B cell (primary cell): Measurements from ENCODE around the gene APCS. TPM values are rescaled to one million over a fixed set of nuclear protein-coding genes. Genes with fewer than 3 reads are reported as not detected.

Source experiments
- ATAC-seq: fragments of 200-7000 bp; cut with Tn5 transposase; one replicate; pipeline ENCODE4 v1.10.0; 2021; ENCODE audit warnings: low read depth, mild to moderate bottlenecking, moderate number of reproducible peaks, moderate library complexity
- CTCF ChIA-PET: fragments of 350-600 bp; sonication (Branson Sonifier 250); formaldehyde crosslinking; loops from one replicate; lab custom pipeline; 2021; ENCODE audit warnings: antibody characterized with exemption, inconsistent platforms; lab: Charles Lee
- POLR2A ChIA-PET: fragments of 350-600 bp; sonication (Branson Sonifier 250); formaldehyde crosslinking; loops from one replicate; lab custom pipeline; 2021; ENCODE audit warnings: antibody characterized with exemption; lab: Charles Lee
- DNase-seq: peaks from one replicate; pipeline ENCODE4 v3.0.0; 2013
- H2AFZ ChIP-seq: 2 replicates; pipeline ENCODE4 v1.6.1; 2012; ENCODE audit warnings: mild to moderate bottlenecking, low read depth, low read length; ENCODE audit not compliant: insufficient read depth, poor library complexity, severe bottlenecking
- H3K27ac ChIP-seq, 2 donors: 1 replicate in 1 of 2; 2 replicates in 1 of 2; pipeline ENCODE4 v1.5.1; 2012 to 2013; ENCODE audit warnings: low read length in 2 of 2, mild to moderate bottlenecking in 2 of 2, moderate library complexity in 1 of 2
- H3K27me3 ChIP-seq, 4 experiments: fragments of 200-600 bp in 1 of 4; sonication (generic) in 1 of 4; replicated peaks in 1 of 4; 1 replicate in 2 of 4; 2 replicates in 2 of 4; pipeline versions ENCODE4 v1.6.1 to v1.7.0; 2013 to 2016; ENCODE audit warnings: low read length in 3 of 4, mild to moderate bottlenecking in 2 of 4, mixed read lengths in 1 of 4, moderate library complexity in 1 of 4; ENCODE audit not compliant: insufficient read depth in 4 of 4, control insufficient read depth in 3 of 4; ENCODE audit errors: control extremely low read depth in 1 of 4
- H3K36me3 ChIP-seq, 2 experiments: replicated peaks in 1 of 2; 1 replicate in 1 of 2; 2 replicates in 1 of 2; pipeline versions ENCODE4 v1.6.1 to v1.7.1; 2013; ENCODE audit warnings: low read length in 1 of 2; ENCODE audit not compliant: insufficient read depth in 2 of 2, control insufficient read depth in 1 of 2; ENCODE audit errors: control extremely low read depth in 1 of 2, extremely low read depth in 1 of 2
- H3K4me1 ChIP-seq, 2 donors: fragments of 200-600 bp in 1 of 2; sonication (generic) in 1 of 2; 1 replicate in 1 of 2; 2 replicates in 1 of 2; pipeline versions ENCODE4 v1.5.1 to v1.6.1; 2013 to 2017; ENCODE audit warnings: low read length in 2 of 2; ENCODE audit not compliant: control insufficient read depth in 2 of 2, insufficient read depth in 2 of 2
- H3K4me2 ChIP-seq: replicated peaks from 2 replicates; pipeline ENCODE3; 2012; ENCODE audit warnings: mild to moderate bottlenecking, low read depth, low read length; ENCODE audit not compliant: poor library complexity, severe bottlenecking
- H3K4me3 ChIP-seq, 5 experiments: fragments of 200-600 bp in 1 of 5; sonication (generic) in 1 of 5; 1 replicate in 3 of 5; 2 replicates in 2 of 5; pipeline versions ENCODE4 v1.5.1 to v1.7.0; 2011 to 2016; ENCODE audit warnings: low read length in 4 of 5, mild to moderate bottlenecking in 4 of 5, low read depth in 2 of 5, control low read depth in 1 of 5, moderate library complexity in 1 of 5; ENCODE audit not compliant: insufficient read depth in 1 of 5; ENCODE audit errors: control extremely low read depth in 1 of 5, extremely low read depth in 1 of 5
- H3K79me2 ChIP-seq: fragments of 200-600 bp; sonication (generic); one replicate; pipeline ENCODE4 v1.6.0; 2016; ENCODE audit warnings: low read length; ENCODE audit not compliant: control insufficient read depth, insufficient read depth
- H3K9ac ChIP-seq: fragments of 200-600 bp; sonication (generic); 2 replicates; pipeline ENCODE4 v1.6.1; 2017; ENCODE audit warnings: mild to moderate bottlenecking, low read length, moderate library complexity
- H3K9me3 ChIP-seq, 3 donors: one replicate each; pipeline versions ENCODE4 v1.6.1 to v1.7.1; 2013; ENCODE audit warnings: low read length in 2 of 3; ENCODE audit not compliant: control insufficient read depth in 2 of 3, insufficient read depth in 1 of 3; ENCODE audit errors: control extremely low read depth in 1 of 3
- H4K20me1 ChIP-seq: 2 replicates; pipeline ENCODE4 v1.6.0; 2012; ENCODE audit warnings: mild to moderate bottlenecking, low read length; ENCODE audit not compliant: insufficient read depth, control insufficient read depth, poor library complexity, severe bottlenecking
- H3K27ac Mint-ChIP-seq: one replicate; pipeline ENCODE4 v1.8.0; 2021; ENCODE audit warnings: mixed read lengths
- H3K27me3 Mint-ChIP-seq: one replicate; pipeline ENCODE4 v1.8.0; 2021; ENCODE audit warnings: mixed read lengths
- H3K4me1 Mint-ChIP-seq: one replicate; pipeline ENCODE4 v1.8.0; 2021; ENCODE audit warnings: mixed read lengths
- H3K4me3 Mint-ChIP-seq: one replicate; pipeline ENCODE4 v1.8.0; 2021; ENCODE audit warnings: mixed read lengths
- H3K9me3 Mint-ChIP-seq: one replicate; pipeline ENCODE4 v1.8.0; 2022; ENCODE audit warnings: mixed read lengths; ENCODE audit not compliant: insufficient read depth
- CTCF ChIP-seq: fragments of 200-600 bp; IDR thresholded peaks from one replicate; pipeline ENCODE4 v1.8.0; 2022; ENCODE audit warnings: antibody characterized with exemption, mild to moderate bottlenecking
- EZH2 ChIP-seq: IDR thresholded peaks from 2 replicates; pipeline ENCODE4 v1.6.1; 2012; ENCODE audit warnings: borderline replicate concordance, low read depth, mild to moderate bottlenecking, moderate library complexity, low read length; ENCODE audit not compliant: insufficient read depth, poor library complexity, severe bottlenecking
- WGBS: methylation state at CpG from one replicate; pipeline ENCODE4 v1.1.5; 2013; ENCODE audit warnings: missing lambda C conversion rate; ENCODE audit not compliant: insufficient coverage; 5-methylcytosine and 5-hydroxymethylcytosine counted together
- intact Hi-C: fragments of 100-400 bp; cut with micrococcal nuclease; formaldehyde crosslinking; loops from one replicate; pipeline ENCODE4 v1.10.0; 2022
- polyA minus RNA-seq: library from RNA; depleted of rRNA, polyadenylated mRNA; stranded (reverse); fragments of >200 nt; gene quantifications from 2 replicates; pipeline ENCODE4 v1.2.3, GENCODE V29; 2012
- polyA plus RNA-seq: library from polyadenylated mRNA; depleted of rRNA; stranded (reverse); fragments of >200 nt; gene quantifications from 2 replicates; pipeline ENCODE4 v1.2.3, GENCODE V29; 2012
- total RNA-seq, 2 donors: library from RNA; stranded (reverse); fragments of 120-200 nt in 1 of 2; gene quantifications; 1 replicate in 1 of 2; 2 replicates in 1 of 2; pipeline versions ENCODE4 v1.2.3 to v1.2.4, GENCODE V29; 2013 to 2022

APCS gene
- not detected in 2 replicates for total RNA-seq
- not detected for total RNA-seq (2013)
- not detected in 2 replicates for polyA plus RNA-seq
- polyA minus RNA-seq, result not detected in 2 replicates

GRCh38 chr1:159587461-159587951 lies at the start of gene APCS:
Gene APCS (plus strand): TSS chr1:159587826. CDS start chr1:159587922, 96 bp downstream.
- ATAC-seq, result no peak
- Histone ChIP-seq H3K27me3 (peaks cover 0 to 7% (median 1%) of the 10 kb centered on the region in 4 experiments), H3K36me3 (no peaks in the 10 kb centered on the region), H3K4me2 (no peak within 1 kb of the TSS), H3K4me3 (no peak within 1 kb of the TSS), H3K4me1 (no peaks in the 10 kb centered on the region), H3K9ac (no peak within 1 kb of the TSS), H3K27ac (no peak within 1 kb of the TSS), H4K20me1 (no peaks in the 10 kb centered on the region), H3K79me2 (no peaks in the 10 kb centered on the region), H2AFZ (no peak within 1 kb of the TSS), H3K9me3 (no peaks in the 10 kb centered on the region)
- H3K4me1 Mint-ChIP-seq, result no peaks in the 10 kb centered on the region
- ChIA-PET POLR2A (no interaction called here), CTCF (no interaction called here)
- no peak within 1 kb of the TSS for H3K27ac Mint-ChIP-seq
- no peak for TF ChIP-seq EZH2
- no peak for TF ChIP-seq CTCF
- H3K9me3 Mint-ChIP-seq, result peaks cover 3% of the 10 kb centered on the region
- intact Hi-C loops, result no loop called here
- no peak for DNase-seq
- no peak within 1 kb of the TSS for H3K4me3 Mint-ChIP-seq
- peaks cover 25% of the 10 kb centered on the region for H3K27me3 Mint-ChIP-seq
- 96% methylated on average over 4 of the region's 6 CpGs for WGBS

- no peaks in the 10 kb centered on the region for H4K20me1 ChIP-seq
- H3K36me3 ChIP-seq, result no peaks in the 10 kb centered on the region
- Mint-ChIP-seq H3K27me3 (peaks cover 5% of the 10 kb centered on the region), H3K4me3 (no peak overlapping the region), H3K27ac (no peak overlapping the region), H3K9me3 (no peaks in the 10 kb centered on the region), H3K4me1 (no peaks in the 10 kb centered on the region)
- H3K4me1 ChIP-seq, result no peaks in the 10 kb centered on the region
- no peaks in the 10 kb centered on the region for H3K27me3 ChIP-seq
- no peak overlapping the region for H2AFZ ChIP-seq
- H3K27ac ChIP-seq, result no peak overlapping the region
- no peaks in the 10 kb centered on the region for H3K79me2 ChIP-seq
- no peaks in the 10 kb centered on the region for H3K9me3 ChIP-seq
- intact Hi-C loops, result no loop called here
- no peak overlapping the region for H3K9ac ChIP-seq
- no peak overlapping the region for H3K4me3 ChIP-seq
- TF ChIP-seq EZH2 (no peak), CTCF (no peak)
- ATAC-seq (no peak), DNase-seq (no peak)
- ChIA-PET CTCF (no interaction called here), POLR2A (no interaction called here)
- no peak overlapping the region for H3K4me2 ChIP-seq
- WGBS, result no CpG with 5 or more reads among the region's 2 CpGs
Measured at GRCh38 chr1:159548126-159548525, 39.5 kb upstream of the APCS start.
